ENCODE results near the gene MYADML2.
"Not testable (repeated sequence)": the region's sequence is repeated elsewhere in the genome, so short reads cannot be mapped to it uniquely, and the experiment has no call there.

Gene MYADML2

DNA sequence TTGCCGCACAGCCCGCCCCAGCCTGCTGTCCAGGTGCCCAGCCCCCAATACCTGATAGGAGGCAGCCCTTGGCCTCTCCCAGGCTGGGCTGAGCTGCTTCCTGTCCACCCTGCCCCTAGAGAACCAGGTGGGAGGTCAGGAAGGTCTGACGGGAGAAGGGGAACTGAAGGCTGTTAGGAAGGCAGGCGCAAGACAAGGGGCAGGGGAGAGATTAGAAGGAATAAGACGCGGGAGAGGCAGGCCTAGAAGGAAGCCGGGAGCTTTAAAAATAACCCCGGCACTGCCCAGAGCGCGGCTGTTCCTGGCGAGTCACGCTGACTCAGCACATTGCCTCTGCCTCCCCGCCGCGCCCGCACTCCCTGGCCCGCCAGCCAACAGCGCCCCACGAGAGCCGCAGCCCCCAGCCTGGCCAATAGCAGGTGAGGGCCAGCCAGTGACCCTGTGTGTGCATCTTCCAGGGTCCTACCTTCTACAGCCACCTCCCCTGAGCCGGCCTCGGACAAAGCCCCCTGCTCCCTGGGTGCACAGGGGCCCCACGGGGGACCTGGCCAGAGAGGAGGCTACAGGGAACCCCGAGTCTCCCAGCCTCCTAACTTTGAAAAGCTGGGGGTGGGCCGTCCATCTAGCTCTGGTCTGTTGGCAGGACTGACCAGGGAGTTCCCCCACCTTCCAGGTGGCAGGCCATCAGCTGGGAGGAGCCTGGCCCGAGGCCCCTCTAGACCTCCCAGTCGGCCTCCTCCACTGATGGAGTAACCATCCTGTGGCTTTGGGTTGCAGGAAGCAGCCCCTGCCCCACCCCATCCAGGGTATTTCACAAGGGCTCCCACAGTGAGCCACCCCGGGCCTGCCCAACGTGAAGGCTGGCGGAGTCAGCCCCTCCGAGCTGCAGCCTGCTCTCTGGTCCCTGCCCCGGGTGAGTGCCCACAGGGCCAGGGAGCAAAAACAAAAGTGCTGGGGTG is 23.5 kb downstream of the MYADML2 start:
- no peak for DNase-seq

DNA sequence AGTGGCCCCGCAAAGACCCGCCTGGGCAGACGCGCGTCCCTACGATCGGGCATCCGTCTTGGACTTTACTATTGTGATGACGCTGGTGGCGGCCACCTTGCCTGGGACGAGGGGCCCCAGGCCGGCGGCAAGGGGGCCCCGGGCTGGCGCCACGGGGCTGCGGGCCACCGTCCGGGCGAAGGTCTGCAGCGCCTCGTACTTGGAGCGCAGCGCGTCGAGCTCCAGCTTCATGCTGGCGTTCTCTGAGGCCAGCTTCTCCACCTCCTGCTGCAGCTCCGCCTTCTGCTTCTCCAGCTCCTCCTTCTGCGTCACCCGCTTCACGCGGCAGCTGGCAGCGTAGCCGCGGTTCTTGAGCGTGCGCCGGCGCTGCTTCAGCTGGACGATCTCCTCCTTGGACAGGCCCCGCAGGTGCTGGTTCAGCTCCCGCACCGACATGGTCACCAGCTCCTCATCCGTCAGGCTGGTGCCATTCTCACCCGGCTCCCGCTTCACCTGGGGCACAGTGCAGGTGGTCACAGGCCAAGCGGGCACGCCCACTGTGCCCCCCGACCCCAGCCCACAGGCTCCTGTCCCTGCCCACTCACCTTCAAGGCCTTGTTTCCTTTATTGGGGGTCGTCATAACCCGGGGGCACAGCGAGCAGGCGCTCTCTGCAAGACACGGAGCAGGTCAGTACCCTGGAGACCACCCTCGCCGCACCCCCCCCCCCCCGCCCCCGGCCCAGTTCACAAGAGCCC is 24.3 kb downstream of the MYADML2 start:
- no peak for DNase-seq

DNA sequence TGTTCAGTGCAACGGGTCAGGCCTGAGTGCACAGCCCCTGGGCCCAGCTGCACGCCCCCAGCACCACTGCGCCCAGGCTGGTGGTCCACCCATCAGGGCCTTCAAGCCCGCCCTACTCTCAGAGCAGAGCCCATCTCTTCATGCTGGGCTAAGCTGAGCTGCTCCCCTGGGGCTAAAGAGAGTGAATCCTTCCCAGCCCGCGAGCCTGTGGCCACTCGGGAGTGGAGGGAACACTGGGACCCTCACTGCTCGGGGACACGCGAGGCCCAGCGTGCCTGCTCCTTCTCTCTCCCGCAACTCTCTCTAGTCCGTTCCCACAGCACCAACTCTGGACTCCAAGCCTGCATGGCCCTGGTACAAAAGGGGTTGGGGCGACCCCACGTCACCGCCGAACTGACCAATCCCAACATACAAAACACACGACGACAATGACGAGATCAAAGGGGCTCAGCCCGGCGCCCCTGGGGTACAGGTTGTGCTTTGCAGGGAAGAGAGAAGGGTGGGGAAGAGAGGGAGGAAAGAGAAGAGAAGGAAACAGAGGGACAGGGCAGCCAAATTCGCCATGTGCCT is 25.0 kb downstream of the MYADML2 start:
- no peak for DNase-seq

DNA sequence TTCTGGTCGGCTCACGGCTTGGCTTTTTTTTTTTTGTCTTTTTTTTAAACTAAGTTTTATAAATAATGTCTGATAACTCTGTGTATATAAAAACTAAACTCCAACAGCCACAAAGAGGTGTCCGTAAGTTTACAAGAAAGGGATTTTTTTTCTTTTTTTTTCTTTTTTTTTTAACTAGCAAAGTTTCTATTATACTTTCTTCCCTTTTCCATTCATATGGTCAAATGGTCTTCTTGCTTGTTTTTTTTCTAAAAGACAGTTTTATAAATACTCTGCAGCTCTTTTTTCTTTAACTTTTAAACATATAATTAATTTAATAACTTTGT is 25.5 kb downstream of the MYADML2 start:
- no peak for DNase-seq

DNA sequence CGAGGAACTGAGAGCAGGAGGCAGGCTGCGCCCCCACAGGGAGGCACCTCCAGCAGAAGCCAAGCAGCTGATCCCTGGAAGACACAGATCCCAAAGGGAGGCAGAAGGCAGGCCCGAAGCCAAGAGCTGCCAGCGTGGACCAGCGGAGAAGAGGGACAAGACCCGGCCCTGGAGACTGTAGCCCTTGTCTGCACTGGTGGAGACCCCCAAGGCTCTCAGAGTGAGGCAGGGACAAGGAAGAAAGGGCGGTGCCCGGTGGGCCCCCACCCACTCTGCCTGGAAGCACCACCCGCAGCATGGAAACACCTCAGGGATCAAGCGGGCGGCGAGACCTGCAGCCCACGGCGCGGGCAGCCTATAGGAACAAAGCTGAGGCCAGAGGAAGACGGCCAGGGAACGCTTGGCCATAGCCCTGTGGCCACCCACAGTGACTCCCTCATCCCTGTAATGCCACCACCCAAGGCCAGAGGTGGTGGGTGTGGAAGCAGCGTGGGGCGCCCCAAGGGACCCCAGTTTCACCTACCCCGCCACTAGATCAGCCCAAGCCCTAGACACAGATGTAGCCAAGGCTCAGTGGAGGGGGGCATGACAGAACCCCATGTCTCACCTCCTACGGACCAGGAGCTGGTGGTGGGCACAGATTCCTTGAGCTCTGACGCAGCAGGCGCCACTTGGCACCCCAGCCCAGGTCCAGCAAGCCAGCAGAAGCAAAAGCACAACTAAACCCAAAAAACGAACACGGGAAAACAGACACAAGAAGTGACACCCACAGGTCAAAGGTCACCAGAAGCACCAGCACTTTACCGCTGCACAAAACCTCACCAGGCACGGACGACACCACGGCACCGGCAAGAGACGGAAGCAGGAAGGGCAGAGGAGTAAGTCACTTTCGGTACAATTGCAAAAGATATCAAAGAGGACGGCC is 26.2 kb downstream of the MYADML2 start:
- no peak for DNase-seq

DNA sequence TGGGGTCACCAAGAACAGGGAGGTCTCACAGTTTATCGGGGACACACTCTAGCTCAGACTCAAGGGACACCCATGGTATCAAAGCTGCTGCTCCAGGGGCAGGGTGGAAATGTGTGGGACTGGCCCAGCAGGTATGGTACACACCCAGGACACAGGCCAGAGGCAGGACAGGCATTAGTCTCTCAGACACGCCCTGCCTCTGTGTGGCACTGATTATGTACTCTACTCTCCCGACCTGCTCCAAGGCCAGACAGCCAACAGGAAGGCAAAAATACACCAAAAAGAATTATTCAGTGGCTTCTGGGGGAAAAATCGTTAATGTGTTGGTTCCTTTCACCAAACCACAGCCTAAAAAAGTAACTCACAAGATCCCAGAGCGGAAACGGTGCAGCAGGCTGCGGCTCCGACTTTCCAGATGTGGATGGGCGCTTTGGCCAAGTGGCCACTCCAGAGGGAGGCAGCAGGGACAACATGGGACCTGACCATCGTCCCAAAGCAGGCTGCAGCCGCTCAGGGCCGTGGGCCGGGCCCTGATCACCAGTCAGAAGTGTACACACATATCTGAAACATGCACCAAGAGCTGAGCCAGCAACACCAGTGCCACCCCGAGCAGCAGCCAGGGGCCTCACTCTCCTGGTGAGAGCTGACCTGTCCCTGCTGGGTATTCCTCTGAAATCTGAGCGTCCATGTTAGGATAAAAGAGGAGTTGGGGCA is 28.0 kb downstream of the MYADML2 start:
- DNase-seq, result no peak

DNA sequence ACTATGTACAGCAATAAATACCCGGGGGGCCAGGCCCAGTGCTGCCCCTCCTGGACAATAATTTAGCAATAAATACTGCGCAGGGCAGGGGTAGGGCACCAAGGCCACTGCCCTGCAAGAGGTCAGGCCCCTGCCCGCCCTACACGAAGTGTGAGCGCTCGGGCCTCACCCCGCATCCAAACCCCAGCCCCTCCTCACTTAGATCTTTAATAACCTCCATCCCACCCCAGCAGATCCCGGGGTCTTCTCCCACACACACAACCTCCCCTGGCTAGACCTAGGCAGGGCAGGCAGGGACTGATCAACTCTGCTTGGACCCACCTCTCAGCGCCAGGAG is 28.7 kb downstream of the MYADML2 start:
- DNase-seq, result not testable (repeated sequence)

DNA sequence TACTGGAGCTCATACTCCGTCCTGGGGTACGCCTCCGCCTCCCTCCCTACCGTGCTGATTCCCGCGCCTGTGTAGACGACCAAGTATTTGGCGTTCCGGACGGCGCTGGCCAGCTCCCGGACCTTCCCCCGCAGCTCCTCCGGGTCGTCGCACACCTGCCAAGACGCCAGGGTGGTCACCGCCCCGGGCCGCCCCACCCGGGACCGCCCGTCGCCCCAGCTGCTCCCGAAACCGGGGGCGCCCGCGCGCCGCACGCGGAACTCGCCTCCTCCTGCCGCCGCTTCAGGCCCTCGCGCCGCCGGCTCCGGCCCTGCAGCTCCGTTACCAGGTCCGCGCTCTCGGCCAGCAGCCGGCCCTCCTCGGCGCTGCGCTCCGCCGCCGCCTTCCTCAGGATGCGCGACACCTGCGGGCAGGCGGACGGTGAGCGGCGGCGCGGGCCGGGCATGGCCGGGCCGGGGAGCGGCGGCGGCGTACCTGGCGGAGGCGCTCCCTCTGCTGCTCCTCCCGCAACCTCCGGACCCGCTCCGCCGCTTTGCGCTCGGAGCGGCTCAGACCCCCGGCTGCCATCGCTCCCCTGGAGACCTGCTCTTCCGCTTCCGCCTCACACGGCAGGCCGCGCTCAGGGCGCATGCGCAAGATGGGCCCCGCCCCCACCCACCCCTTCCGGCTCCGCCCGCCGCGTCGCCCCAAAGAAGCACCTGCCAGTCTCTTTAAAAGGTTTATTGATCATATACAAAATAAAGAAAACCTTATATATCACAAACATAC is 29.3 kb downstream of the MYADML2 start, which contains the start of gene SIRT7:
TSS of gene SIRT7 (minus strand) at position 612 of the 768 bp plus-strand sequence. CDS start at position 567, 45 bp downstream.
- peak; percentile 89 for DNase-seq

DNA sequence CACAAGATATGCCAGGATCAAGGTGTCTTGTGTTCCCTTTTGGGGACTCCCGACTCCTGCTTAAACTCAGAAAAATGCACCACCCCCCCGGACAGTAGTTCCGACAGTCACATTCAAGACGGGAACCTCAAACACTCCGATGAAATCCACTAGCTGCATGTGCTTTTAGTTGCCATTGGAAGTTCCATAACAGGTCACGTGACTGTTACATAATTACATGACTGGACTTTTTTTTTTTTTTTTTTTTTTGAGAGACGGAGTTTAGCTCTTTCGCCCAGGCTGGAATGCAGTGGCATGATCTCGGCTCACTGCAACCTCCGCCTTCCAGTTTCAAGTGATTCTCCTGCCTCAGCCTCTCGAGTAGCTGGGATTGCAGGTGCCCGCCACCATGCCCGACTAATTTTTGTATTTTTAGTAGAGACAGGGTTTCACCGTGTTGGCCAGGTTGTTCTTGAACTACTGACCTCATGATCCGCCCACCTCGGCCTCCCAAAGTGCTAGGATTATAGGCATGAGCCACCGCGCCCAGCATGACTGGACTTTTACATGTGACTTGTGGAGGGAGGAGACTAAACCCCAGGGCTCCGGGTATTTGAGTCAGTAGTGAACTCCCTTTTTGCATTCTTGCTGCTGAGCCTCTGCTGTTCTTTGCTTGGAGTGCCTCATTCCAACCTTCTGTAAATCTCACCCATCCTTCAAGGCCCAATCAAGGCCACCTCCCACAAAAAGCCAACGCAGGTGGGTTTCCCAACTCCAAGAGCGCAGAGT is 30.6 kb downstream of the MYADML2 start:
- no peak for DNase-seq

DNA sequence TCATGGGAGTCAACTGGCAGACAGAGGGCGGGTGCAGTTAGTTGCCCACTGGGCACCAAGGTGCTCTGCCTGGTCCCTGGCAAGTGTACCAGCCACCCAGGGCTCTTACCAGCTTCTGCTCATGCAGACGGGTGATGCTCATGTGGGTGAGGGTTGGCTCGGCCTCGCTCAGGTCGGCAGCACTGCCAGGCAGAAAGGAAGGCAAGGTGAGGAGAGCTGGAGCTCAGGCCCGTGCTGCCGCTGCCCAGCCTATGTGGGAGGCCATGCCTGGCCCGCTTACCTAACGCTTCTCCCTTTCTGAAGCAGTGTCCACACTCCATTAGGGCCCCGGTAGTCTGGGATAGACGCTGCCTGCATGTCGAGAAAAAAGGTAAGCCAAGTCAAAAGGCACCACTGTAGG is 31.7 kb downstream of the MYADML2 start:
- DNase-seq, result no peak

DNA sequence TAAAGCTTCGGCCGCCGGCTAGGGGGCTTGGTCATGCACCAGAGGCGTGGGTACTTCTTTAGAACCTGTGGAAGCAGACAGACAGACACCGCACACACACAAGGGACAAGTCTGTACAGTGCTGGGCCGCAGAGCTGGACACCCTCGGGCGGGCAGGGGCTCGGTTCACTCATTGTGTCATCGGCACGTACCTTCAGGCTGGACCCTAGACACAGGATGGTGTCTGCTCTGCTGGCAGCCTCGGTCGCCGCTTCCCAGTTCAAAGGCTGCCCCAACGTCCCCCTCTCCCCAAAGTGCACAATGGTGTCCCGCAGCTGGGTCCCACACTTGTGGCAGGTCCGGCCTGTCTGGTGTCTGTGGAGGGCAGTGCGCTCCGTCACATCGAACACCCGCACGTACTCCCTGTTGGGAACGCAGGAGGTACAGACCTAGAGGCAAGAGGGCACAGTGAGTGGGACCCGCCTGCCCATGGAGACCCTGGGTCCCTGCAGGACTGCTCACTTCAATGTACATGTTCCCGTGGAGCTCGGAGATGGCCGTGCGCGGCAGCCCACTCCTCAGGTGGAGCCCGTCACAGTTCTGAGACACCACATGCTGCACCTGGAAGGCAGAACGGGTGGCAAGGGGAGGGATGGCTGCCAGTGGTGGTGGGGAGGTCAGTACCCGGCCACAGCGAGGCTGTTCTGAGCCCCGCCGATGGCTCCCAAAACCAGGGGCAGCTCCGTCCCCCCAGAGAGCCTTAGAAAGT is 32.8 kb downstream of the MYADML2 start:
- DNase-seq, result no peak

DNA sequence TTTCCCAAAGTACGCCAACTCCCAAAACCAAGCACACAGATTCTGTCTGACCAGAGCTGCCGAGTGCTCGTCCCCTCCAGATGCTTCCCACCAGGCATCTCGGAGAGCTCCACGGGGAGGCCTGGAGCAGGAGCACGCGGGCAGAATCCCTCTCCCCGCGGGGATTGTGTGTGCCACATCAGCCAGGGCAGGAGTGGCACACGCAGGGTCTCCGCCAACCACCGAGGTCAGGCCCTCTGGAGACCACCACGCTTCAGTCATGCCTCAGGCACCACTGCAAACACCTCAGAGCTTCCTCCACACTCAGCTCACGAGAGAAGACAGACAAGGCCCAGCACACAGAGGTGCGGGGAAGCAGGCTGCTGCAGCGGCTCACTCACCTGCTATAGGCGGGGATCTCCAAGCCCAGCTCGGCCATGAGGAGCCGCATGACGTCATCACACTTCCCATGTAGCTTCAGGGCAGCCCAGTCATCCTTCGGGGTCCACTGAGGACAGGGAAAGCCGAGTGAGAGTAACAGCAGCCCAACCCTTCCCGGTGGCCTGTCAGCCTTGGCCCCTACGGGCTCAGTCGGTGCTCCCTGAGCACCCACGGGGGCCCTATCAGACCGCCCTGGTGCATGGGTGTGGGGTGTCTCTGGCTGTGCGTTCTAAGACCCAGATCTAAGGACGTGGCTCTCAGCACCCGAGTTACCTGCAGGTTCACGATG is 33.5 kb downstream of the MYADML2 start:
- no peak for DNase-seq

DNA sequence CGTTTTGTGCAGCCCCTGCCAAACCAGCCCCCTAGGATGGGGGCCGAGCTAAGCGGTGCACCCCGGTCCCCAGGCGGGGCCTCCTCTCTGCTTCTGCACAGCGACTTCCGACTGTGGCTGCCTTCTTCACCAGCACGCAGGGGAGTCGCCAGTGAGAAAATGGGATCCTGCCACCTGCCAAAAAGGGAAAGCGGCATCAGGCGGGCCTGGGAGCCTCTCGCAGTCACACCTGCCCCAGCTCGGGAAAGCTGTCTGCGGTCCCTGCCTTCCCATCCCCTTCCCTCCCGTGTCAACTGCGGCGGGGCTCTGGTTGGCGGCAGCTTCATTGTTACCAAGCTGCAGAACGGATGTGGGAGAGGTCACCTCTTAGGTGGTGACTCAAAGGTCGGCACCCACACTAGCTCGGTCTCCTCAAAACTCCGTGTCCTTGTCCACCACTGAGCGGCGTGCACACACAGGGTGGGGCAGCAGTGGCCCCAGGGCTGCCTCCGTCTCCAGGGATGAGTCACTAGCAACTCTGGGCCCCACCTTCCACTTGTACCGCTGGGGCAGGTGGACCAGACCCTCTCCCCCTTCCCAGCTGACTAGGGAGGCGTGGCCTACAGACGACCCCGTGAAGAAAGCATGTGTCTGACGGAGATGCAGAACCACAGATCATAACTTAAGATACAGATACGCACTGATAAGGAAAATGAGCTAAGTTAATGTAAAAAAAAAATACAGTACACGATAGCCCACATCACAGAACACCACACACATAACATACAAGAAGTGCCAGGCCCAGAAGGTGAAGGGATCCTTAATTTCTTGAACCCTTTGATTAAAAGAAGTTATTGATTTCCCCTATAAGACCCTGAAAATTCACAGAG is 34.4 kb downstream of the MYADML2 start:
- DNase-seq, result no peak

DNA sequence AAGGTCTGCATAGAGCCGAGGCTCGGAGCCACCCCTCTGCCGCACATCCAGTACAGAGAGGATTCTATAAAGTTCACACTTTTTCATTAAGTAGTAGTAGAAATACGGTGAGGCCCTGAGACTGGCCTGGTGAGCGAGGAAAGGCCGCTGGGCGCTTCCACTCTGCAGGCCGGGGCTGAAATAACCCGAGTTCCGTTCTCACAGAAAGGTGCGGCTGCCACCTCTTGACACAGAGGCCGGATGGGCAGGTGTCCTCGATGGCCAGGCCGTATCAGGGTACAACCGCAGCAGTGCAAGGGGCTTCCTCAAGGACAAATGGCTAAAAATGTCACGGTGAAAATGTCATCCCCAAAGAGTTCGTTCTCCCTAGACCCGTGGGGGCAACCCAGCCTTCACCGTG is 35.1 kb downstream of the MYADML2 start:
- no peak for DNase-seq

DNA sequence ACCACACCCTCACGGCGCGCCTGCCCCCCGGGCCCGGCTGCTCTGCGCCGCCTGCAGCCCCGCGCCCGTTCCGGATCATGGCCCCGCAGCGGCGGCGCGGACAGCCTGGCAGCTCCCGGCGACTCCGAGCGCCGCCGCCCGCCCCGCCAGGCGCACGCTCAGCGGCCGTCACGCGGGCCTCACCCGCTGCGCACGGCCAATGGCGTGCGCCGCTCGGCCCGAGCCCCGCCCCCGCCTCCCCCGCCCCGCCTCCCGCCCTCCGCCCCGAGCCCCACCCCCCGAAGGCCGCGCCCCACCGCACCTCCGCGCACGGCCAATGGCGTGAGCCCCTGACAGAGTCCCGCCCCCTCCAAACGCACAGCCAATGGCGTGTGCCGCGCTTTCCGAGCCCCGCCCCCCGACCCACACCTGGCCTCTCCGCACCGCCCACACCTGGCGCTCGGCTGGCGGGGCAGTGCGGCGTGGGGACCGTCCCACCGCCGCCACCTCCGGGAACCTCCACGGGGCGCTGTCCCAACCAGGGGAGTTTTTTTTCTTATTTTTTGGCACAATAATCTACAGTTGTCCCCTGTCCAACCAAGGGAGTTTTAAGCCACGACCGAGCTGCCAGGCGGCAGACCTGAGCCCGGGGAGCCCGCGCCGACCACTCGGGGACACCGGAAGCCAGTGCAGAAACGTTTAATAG is 35.6 kb downstream of the MYADML2 start, which contains the start of gene PCYT2:
TSS of gene PCYT2 (minus strand) at position 123 of the 685 bp plus-strand sequence. CDS start at position 79, 44 bp downstream.
- DNase-seq, result peak; percentile 98

DNA sequence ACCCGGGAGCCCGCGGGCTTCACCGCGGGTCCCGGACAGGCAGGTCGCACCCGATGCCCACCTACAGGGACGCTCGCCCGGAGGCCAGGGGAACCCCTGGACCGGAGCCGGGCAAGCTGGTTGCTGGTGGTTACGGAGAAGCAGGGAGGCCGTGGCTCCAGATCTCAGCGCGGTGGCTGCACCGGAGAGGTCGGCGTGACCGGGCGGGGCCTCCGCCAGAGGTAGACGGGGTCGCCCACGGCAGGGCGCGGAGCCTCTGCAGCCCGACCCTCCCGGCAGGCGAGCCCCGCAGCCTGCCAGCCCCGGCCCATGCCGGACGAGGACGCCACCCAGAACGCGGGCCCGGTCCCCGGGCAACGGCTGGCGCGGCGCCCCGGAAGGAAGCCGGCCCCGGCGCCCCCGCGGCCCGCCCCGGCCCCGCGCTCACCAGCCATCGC is 36.2 kb downstream of the MYADML2 start:
- peak; percentile 67 for DNase-seq
